Measurements from ENCODE around the gene ZFP69B. TPM values are rescaled to one million over a fixed set of nuclear protein-coding genes. Genes with fewer than 3 reads are reported as not detected.

Gene ZFP69B
- polyA plus RNA-seq, 1 of the 3 experiments (the other 2 are of a cell fraction) = 1.7 TPM

DNA sequence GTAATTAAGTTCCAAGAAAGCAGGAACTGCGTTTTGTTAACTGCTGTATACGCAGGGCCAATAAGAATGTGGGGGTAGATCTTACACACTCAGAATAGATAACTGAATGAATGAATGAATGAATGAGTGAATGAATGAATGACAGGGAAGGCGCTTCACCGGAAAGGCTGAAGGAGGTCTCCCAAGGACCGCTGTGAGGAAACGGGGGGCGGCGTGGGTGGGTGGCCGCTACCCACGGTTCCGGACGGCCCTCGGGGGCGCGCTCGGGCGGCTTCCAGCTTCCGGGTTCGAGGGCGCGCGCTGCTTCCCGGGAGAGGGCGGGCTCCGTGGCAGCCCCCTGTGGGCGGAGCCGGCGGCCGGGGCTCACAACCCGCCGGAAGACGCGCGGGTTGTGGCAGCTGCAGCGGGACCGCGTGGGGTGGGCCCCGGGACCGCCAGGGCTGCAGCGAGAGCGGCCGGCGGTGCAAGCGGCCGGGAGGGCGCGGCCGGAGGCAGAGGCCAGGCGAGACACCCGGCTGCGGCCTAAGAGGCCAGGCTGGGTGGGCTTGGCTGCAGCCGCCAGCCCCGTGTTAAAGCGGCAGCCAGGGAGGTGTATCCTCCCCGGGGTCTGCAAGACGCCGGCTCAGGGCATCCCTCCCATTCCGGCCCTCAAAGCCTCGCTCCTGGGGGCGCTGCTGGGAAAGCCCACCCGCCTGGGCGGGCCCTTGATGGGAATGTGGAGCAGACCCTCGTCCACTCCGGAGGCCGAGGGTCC lies 26.8 kb downstream of the ZFP69B start, which contains the start of gene ZFP69:
TSS of gene ZFP69 (plus strand) at position 367 of the 754 bp plus-strand sequence. CDS start 2,072 bp downstream, outside the sequence.
- H3K4me2 ChIP-seq = peak within 1 kb of the TSS; percentile 86
- CTCF ChIA-PET = interaction anchor here (0.6 to 1.0 kb wide), 2 partner anchors 39 to 55 kb away, joined by 3 read pairs; no protein-coding TSS in a partner anchor
- H4K20me1 ChIP-seq (ENCODE audit: insufficient read depth) = no peaks in the 10 kb centered on the region
- H3K4me3 ChIP-seq (ENCODE audit: low read depth in 2 of 2, low read length in 1 of 2) = peak within 1 kb of the TSS; percentile 73 to 79
- no peaks in the 10 kb centered on the region for H3K79me2 ChIP-seq (ENCODE audit: insufficient read depth)
- H2AFZ ChIP-seq (ENCODE audit: low read depth) = peak within 1 kb of the TSS; percentile 88
- POLR2A ChIA-PET = interaction anchor here (0.6 to 1.4 kb wide), 3 partner anchors 20 to 31 kb away, joined by 3 to 7 read pairs (median 3); partner anchors contain the start of genes EXO5 and ZFP69B
- H3K9me3 ChIP-seq = peaks cover 19% of the 10 kb centered on the region
- H3K36me3 ChIP-seq (replicated peaks in 1 of 2; ENCODE audit: control insufficient read depth in 1 of 2, insufficient read depth in 2 of 2, low read length in 1 of 2) = peaks cover 1 to 12% of the 10 kb centered on the region in 2 experiments
- H3K27me3 ChIP-seq (ENCODE audit: insufficient read depth) = no peaks in the 10 kb centered on the region
- no peaks in the 10 kb centered on the region for H3K9me2 ChIP-seq
- 15% methylated on average over 21 of the region's 65 CpGs for WGBS (ENCODE audit: low lambda C conversion rate)
- H3K4me1 ChIP-seq (ENCODE audit: control insufficient read depth in 1 of 2, insufficient read depth in 2 of 2, low read depth in 1 of 2, low read length in 1 of 2) = peaks cover 0 to 7% of the 10 kb centered on the region in 2 experiments; a peak in 2 of 4 replicates
- TF ChIP-seq, protein P1, sequence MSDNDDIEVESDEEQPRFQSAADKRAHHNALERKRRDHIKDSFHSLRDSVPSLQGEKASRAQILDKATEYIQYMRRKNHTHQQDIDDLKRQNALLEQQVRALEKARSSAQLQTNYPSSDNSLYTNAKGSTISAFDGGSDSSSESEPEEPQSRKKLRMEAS (IDR thresholded peaks at IDR 0.05; ENCODE audit: low read depth) = peak; percentile 64; the same call in 1 of the 2 replicates
- TF ChIP-seq POLR2AphosphoS5 (IDR thresholded peaks at IDR 0.05; ENCODE audit: low read depth, low read length) (peak; percentile 30), RFX5 (IDR thresholded peaks at IDR 0.05; ENCODE audit: low read length) (no peak), ELF1 (IDR thresholded peaks at IDR 0.05) (peak; percentile 96), EP300 (IDR thresholded peaks at IDR 0.05; ENCODE audit: borderline replicate concordance in 1 of 2, low read depth in 1 of 2, low read length in 1 of 2) (no peak), SIN3A (IDR thresholded peaks at IDR 0.05; ENCODE audit: borderline replicate concordance, low read depth, low read length) (peak; percentile 34; the same call in 1 of the 2 replicates), MXI1 (IDR thresholded peaks at IDR 0.05; ENCODE audit: low read depth, low read length) (peak; percentile 73; the same call in 1 of the 2 replicates), TEAD4 (IDR thresholded peaks at IDR 0.05; ENCODE audit: borderline replicate concordance, insufficient read depth) (no peak)
- DNase-seq = peak; percentile 97
- peak within 1 kb of the TSS; percentile 68 for H3K9ac ChIP-seq
- H3K27ac ChIP-seq (ENCODE audit: low read depth in 2 of 2, low read length in 1 of 2) = peak within 1 kb of the TSS in 1 of 2 experiments; percentile 63; a peak in 2 of 4 replicates
- no peaks in the 10 kb centered on the region for H3F3A ChIP-seq (replicated peaks; ENCODE audit: insufficient read depth)

DNA sequence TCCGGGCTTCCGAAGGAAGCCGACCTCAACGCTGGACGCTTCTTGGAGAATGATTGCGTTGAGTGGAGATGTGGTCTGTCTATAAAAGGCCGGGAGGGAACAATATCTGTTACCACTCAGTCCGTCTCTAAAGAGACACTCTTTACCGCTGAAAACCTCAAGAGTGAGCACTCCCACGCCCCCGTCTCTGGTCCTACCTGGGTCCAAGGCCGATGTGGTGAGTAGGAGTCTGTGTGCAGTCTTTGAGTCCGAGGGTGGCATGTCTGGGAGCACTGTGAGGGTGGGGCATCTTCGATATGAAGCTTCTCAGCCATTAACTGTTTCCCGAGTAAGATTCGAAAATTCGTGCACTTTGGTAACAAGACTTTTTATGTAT lies 27.4 kb downstream of the ZFP69B start:
- H3K27ac ChIP-seq (ENCODE audit: low read depth in 2 of 2, low read length in 1 of 2) = peak overlapping the region in 1 of 2 experiments; percentile 63; a peak in 2 of 4 replicates
- POLR2A ChIA-PET = interaction anchor here (0.7 to 1.4 kb wide), 3 partner anchors 27 to 31 kb away, joined by 3 to 7 read pairs (median 3); partner anchors contain the start of genes EXO5 and ZFP69B
- H3K9me2 ChIP-seq = no peaks in the 10 kb centered on the region
- H3K36me3 ChIP-seq (replicated peaks in 1 of 2; ENCODE audit: control insufficient read depth in 1 of 2, insufficient read depth in 2 of 2, low read length in 1 of 2) = peaks cover 6 to 16% of the 10 kb centered on the region in 2 experiments
- CTCF ChIA-PET = interaction anchor here (0.6 to 1.4 kb wide), 7 partner anchors 13 to 334 kb away, joined by 3 to 6 read pairs (median 3); no protein-coding TSS in a partner anchor
- H2AFZ ChIP-seq (ENCODE audit: low read depth) = peak overlapping the region; percentile 88
- H3K4me1 ChIP-seq (ENCODE audit: control insufficient read depth in 1 of 2, insufficient read depth in 2 of 2, low read depth in 1 of 2, low read length in 1 of 2) = peaks cover 0 to 7% of the 10 kb centered on the region in 2 experiments; a peak in 2 of 4 replicates
- no peaks in the 10 kb centered on the region for H3F3A ChIP-seq (replicated peaks; ENCODE audit: insufficient read depth)
- no peaks in the 10 kb centered on the region for H4K20me1 ChIP-seq (ENCODE audit: insufficient read depth)
- no peaks in the 10 kb centered on the region for H3K79me2 ChIP-seq (ENCODE audit: insufficient read depth)
- H3K4me2 ChIP-seq = peak overlapping the region; percentile 86
- WGBS (ENCODE audit: low lambda C conversion rate) = 17% methylated on average over 15 of the region's 17 CpGs
- TF ChIP-seq RAD21 (IDR thresholded peaks at IDR 0.05; ENCODE audit: low read length) (no peak), POLR2AphosphoS5 (IDR thresholded peaks at IDR 0.05; ENCODE audit: low read depth, low read length) (no peak), SIN3A (IDR thresholded peaks at IDR 0.05; ENCODE audit: borderline replicate concordance, low read depth, low read length) (no peak), SMC3 (IDR thresholded peaks at IDR 0.05; ENCODE audit: low read depth, low read length) (no peak), TCF12 (IDR thresholded peaks at IDR 0.05) (no peak), MEF2A (IDR thresholded peaks at IDR 0.05; ENCODE audit: borderline replicate concordance, low read depth) (no peak), NRF1 (IDR thresholded peaks at IDR 0.05; ENCODE audit: low read depth, low read length) (no peak), GATA2 (CRISPR knock-in tag; IDR thresholded peaks at IDR 0.05) (no peak), CHD2 (IDR thresholded peaks at IDR 0.05; ENCODE audit: low read length, partially characterized antibody) (no peak)
- TF ChIP-seq, protein P2, sequence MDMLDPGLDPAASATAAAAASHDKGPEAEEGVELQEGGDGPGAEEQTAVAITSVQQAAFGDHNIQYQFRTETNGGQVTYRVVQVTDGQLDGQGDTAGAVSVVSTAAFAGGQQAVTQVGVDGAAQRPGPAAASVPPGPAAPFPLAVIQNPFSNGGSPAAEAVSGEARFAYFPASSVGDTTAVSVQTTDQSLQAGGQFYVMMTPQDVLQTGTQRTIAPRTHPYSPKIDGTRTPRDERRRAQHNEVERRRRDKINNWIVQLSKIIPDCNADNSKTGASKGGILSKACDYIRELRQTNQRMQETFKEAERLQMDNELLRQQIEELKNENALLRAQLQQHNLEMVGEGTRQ (IDR thresholded peaks at IDR 0.05; ENCODE audit: borderline replicate concordance, low read depth, low read length) = no peak
- TF ChIP-seq, protein P3, sequence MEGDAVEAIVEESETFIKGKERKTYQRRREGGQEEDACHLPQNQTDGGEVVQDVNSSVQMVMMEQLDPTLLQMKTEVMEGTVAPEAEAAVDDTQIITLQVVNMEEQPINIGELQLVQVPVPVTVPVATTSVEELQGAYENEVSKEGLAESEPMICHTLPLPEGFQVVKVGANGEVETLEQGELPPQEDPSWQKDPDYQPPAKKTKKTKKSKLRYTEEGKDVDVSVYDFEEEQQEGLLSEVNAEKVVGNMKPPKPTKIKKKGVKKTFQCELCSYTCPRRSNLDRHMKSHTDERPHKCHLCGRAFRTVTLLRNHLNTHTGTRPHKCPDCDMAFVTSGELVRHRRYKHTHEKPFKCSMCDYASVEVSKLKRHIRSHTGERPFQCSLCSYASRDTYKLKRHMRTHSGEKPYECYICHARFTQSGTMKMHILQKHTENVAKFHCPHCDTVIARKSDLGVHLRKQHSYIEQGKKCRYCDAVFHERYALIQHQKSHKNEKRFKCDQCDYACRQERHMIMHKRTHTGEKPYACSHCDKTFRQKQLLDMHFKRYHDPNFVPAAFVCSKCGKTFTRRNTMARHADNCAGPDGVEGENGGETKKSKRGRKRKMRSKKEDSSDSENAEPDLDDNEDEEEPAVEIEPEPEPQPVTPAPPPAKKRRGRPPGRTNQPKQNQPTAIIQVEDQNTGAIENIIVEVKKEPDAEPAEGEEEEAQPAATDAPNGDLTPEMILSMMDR (IDR thresholded peaks at IDR 0.05) = no peak
- H3K9me3 ChIP-seq = peaks cover 24% of the 10 kb centered on the region
- H3K4me3 ChIP-seq (ENCODE audit: low read depth in 2 of 2, low read length in 1 of 2) = peak overlapping the region; percentile 73 to 79
- no peak for DNase-seq
- peak overlapping the region; percentile 68 for H3K9ac ChIP-seq
- no peaks in the 10 kb centered on the region for H3K27me3 ChIP-seq (ENCODE audit: insufficient read depth)

Data from SK-N-SH (cell line).